Erythroblast (primary cell): ENCODE results near the gene FNTB.

Source experiments
- DNase-seq, 2 experiments: peaks; one replicate each; lab custom pipeline; 2025; lab: John Stamatoyannopoulos, UW
- GATA1 ChIP-seq: IDR thresholded peaks from 2 replicates; pipeline ENCODE4 v1.6.1; 2011; ENCODE audit warnings: low read depth, mild to moderate bottlenecking, control low read depth, low read length, moderate library complexity
- POLR2A ChIP-seq: IDR thresholded peaks from 2 replicates; pipeline ENCODE4 v1.6.1; 2011; ENCODE audit warnings: mild to moderate bottlenecking, low read length

FNTB gene

GRCh38 chr14:64946310-64947045 lies 40.2 kb upstream of the FNTB start:
- no peak for TF ChIP-seq GATA1
- TF ChIP-seq POLR2A = no peak
- DNase-seq = no peak

GRCh38 chr14:64947710-64948611 lies 38.7 kb upstream of the FNTB start:
- no peak for DNase-seq
- TF ChIP-seq GATA1 (no peak), POLR2A (no peak)

GRCh38 chr14:64948612-64949210 lies 38.0 kb upstream of the FNTB start:
- DNase-seq = no peak
- no peak for TF ChIP-seq POLR2A
- TF ChIP-seq GATA1 = no peak

- no peak for TF ChIP-seq POLR2A
- no peak for TF ChIP-seq GATA1
These were observed 35.8 kb upstream of the FNTB start for GRCh38 chr14:64950889-64951288.

GRCh38 chr14:64951291-64951690 lies 35.4 kb upstream of the FNTB start:
- no peak for TF ChIP-seq POLR2A
- no peak for TF ChIP-seq GATA1

More at GRCh38 chr14:64950889-64951288, 35.8 kb upstream of the FNTB start:
- no peak for DNase-seq

GRCh38 chr14:64951724-64952123 lies 35.0 kb upstream of the FNTB start:
- TF ChIP-seq GATA1 (no peak), POLR2A (no peak)
- DNase-seq = no peak

More at GRCh38 chr14:64951291-64951690, 35.4 kb upstream of the FNTB start:
- no peak for DNase-seq

GRCh38 chr14:64952598-64953309 lies 33.9 kb upstream of the FNTB start:
- no peak for TF ChIP-seq GATA1
- TF ChIP-seq POLR2A = no peak
- DNase-seq = peak; percentile 57 to 69

GRCh38 chr14:64953310-64953654 lies 33.4 kb upstream of the FNTB start:
- TF ChIP-seq POLR2A (no peak), GATA1 (no peak)
- no peak for DNase-seq

- TF ChIP-seq GATA1 (no peak), POLR2A (no peak)
- DNase-seq = no peak
These were observed 33.0 kb upstream of the FNTB start for GRCh38 chr14:64953661-64954060.

DNA sequence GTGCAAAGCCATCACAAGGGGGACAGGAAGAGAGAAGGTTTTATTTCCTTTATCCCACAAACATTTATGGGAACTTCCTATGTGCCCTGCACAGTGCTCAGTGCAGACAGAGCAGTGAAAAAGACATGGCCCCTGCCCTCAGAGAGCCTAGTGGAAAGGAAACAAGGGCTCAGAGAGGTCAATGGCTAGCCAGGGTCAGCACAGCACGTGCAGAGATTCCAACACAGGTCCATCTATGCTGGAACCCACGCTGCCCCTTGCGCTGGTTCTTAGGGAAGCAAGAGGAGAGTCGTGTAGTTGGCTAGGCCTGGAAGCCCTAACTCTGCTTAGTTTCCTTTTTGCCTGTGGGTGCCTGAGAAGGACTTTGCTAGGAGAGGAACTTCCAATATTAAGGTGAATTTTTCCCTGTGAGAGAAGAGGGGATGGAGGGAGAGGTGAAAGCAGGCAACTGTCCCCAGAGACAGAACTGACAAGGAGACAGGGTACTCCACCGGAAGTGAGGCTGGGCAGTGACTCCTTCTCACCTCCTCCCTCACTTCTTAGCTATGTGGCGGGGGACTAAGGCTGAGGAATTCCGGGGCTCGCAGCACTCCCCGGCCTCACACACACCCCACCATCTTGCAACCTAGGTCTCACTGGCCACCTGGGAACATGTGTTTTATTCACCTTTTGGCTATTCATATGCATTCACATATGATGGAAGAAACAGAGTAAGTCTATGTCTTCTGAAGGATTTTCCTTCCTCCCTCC lies 32.0 kb upstream of the FNTB start:
- TF ChIP-seq GATA1 (no peak), POLR2A (no peak)
- no peak for DNase-seq

DNA sequence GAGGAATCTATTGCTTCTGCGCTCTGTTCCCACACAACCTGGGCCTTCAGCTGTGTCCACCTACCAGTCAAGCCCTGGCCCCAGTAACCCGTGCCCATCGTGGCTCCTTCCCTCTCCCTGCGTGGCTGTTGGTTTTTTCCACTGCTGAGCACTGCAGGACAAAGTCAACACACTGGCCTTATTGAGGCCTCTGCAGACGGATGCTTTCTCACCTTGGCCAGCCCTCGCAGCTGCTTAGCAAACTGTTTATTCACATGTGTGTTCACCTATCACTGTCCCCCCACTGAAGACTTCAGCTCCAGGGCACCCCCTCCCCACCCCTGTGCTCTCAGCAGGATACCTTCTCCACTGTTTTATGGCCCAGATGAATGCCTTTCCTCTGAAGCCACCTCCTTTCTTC lies 31.4 kb upstream of the FNTB start:
- no peak for DNase-seq
- TF ChIP-seq GATA1 (no peak), POLR2A (no peak)

GRCh38 chr14:64956697-64957406 lies 29.8 kb upstream of the FNTB start:
- TF ChIP-seq POLR2A (no peak), GATA1 (no peak)
- DNase-seq = no peak
